GM18873 (cell line): ENCODE measurements around the gene IFNL3.

Experiments
- ATAC-seq: cut with Tn5 transposase; IDR thresholded peaks from one replicate; pipeline ENCODE4 v1.9.1; 2021; ENCODE audit warnings: mild to moderate bottlenecking, moderate library complexity, moderate number of reproducible peaks; ENCODE audit not compliant: unreplicated experiment, low FRiP score

The IFNL3 gene

DNA sequence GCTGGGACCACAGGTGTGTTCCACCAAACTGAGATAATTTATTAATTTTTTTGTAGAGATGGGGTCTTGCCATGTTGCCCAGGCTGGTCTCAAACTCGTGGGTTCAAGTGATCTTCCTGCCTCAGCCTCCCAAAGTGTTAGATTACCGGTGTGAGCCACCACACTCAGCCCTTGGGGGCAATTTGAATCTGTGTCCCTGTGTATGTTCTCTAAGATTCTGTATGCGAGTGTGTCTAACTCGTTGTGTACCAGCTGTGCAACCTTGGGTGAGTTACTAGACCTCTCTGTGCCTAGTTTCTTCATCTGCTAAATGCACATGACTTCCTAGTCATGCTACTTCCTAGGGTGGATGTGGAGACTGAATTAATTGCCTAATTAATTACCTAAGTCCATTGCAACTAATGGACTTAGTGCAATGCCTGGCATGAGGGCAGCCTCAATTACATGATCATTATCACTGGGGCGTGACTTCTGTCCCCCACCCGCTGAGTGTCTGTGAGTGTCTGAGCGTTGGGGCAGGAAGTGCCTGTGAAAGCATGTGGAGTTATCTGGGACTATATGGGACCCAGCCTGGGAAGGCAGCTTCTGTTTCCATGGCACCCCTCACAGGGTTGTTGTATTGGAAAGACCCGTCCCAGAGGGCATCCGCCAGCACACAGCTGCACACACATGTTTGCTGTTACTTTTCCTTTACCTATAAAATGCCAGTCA is 49.8 kb downstream of the IFNL3 start:
- no peak for ATAC-seq

DNA sequence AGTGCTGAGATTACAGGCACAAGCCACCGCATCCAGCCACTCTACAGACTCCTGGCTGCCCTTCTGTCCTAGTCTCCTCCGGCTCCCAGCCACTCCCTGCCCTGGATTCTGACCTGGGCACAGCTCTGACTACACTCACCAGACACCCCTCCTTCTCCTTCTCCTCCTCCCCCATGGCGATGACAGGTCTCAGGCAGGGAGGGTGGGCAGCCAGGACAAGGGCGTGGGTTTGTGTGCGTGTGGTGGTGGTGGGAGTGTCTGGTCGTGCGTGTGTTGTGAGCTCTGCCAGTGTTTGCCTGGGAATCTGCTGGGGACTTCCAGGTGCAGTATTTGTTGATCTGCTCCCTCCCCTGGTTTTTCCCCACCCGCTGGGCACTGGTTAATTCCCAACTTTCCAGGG is 51.0 kb downstream of the IFNL3 start:
- no peak for ATAC-seq
